Uterus (tissue), 4 donors: ENCODE results near the gene PODNL1. TPM values are rescaled to one million over a fixed set of nuclear protein-coding genes. Genes with fewer than 3 reads are reported as not detected.
A peak's percentile ranks its signal among the peaks of the same experiment; 100 is the strongest.

ENCODE experiments used
- DNase-seq, 2 donors: peaks; one replicate each; pipeline ENCODE4 v3.0.0-alpha.2; 2019 to 2020
- H3K27ac ChIP-seq, 2 donors: fragments of 200-600 bp; sonication (generic); 1 replicate in 1 of 2; 2 replicates in 1 of 2; pipeline ENCODE4 v1.5.1; 2016 to 2018
- H3K27me3 ChIP-seq, 2 donors: fragments of 200-600 bp; sonication (generic); one replicate each; pipeline ENCODE4 v1.5.1; 2018 to 2019; ENCODE audit warnings: control low read depth in 1 of 2
- H3K36me3 ChIP-seq, 2 donors: fragments of 200-600 bp; sonication (generic); one replicate each; pipeline ENCODE4 v1.5.1; 2019; ENCODE audit warnings: control low read depth in 1 of 2
- H3K4me1 ChIP-seq, 2 donors: fragments of 200-600 bp; sonication (generic); one replicate each; pipeline ENCODE4 v1.5.1; 2018 to 2019; ENCODE audit warnings: control low read depth in 1 of 2
- H3K4me3 ChIP-seq, 2 donors: fragments of 200-600 bp; sonication (generic); 1 replicate in 1 of 2; 2 replicates in 1 of 2; pipeline ENCODE4 v1.5.1; 2018 to 2019; ENCODE audit warnings: mild to moderate bottlenecking in 1 of 2
- H3K9me3 ChIP-seq, 2 donors: fragments of 200-600 bp; sonication (generic); one replicate each; pipeline ENCODE4 v1.5.1; 2019; ENCODE audit warnings: control low read depth in 1 of 2
- POLR2A ChIP-seq, 2 donors: fragments of 450-650 bp; IDR thresholded peaks; one replicate each; pipeline ENCODE4 v1.6.1; 2016; ENCODE audit warnings: antibody characterized with exemption in 2 of 2, mild to moderate bottlenecking in 1 of 2, moderate library complexity in 1 of 2
- intact Hi-C: fragments of 100-400 bp; cut with DNase I; formaldehyde crosslinking; loops from one replicate; pipeline ENCODE4 v1.15.1; 2023; ENCODE audit warnings: low total_unique reads
- total RNA-seq, 4 donors: library from RNA; depleted of rRNA in 3 of 4; stranded (reverse); fragments of >200 nt in 3 of 4; gene quantifications; one replicate each; pipeline versions ENCODE4 v1.1.0 to v1.2.4, GENCODE V29; 2014 to 2023
- TF ChIP-seq, protein P1 (sequence below), 4 experiments: fragments of 200-600 bp in 2 of 4; fragments of 450-650 bp in 2 of 4; sonication (generic) in 2 of 4; IDR thresholded peaks; one replicate each; pipeline ENCODE4 v1.5.1; 2016 to 2019; ENCODE audit warnings: antibody characterized with exemption in 4 of 4, mild to moderate bottlenecking in 2 of 4, moderate library complexity in 1 of 4
- donor health status: DM: yes; HTN: yes; CAD: no.

The PODNL1 gene
- total RNA-seq, 4 donors from 2014 or later = 0.55 to 0.98 TPM; not detected in 2

DNA sequence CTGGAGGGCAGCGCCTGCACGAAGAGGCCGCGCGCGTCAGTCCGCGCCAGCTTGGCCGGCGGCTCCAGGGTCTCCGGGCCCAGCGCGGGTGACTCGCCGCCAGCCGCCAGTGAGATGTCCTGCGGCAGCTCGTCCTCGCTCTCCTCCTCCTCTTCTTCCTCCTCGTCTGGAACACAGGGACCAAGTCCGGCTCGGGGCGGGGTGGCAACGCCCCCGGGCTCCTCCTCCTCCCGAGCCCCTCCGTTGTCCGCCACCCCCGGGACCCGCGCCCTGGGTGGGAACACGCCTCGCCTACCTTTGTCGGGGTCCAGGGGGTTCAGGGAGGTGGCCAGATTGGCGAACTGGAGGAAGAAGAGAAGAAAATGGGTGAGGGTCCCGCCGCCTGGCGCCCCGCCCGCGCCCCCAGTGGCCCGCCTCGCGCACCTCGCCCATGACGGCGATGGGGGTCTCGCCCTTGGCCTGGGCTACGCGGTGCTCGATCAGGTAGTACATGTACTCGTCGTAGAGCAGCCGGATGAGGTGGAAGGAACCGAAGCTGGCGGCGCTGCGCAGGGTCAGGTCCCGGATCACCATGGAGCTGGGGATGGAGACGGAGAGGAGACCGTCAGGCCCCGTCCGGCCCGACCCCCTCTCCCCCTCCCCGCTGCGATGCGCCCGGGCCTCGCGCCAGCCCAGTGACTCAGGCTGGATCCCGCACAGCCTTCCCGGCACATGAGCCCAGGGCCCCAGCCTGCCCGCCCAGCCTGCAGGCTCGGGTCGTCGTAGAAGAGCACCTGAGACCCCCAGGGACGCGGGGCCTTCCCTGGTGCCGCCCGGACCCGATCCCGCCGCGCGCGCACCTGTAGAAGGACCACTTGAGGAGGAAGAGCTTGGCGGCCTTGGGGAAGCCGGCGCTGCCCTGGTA lies 24.7 kb upstream of the PODNL1 start:
- H3K9me3 ChIP-seq = no peaks in the 10 kb centered on the region
- H3K4me3 ChIP-seq = peak overlapping the region; percentile 24 to 26
- intact Hi-C loops = no loop called here
- H3K27me3 ChIP-seq = no peaks in the 10 kb centered on the region
- H3K36me3 ChIP-seq = no peaks in the 10 kb centered on the region
- H3K27ac ChIP-seq = peak overlapping the region; percentile 44 to 49
- peaks cover 0 to 9% of the 10 kb centered on the region in 2 donors for H3K4me1 ChIP-seq
- TF ChIP-seq, protein P1, sequence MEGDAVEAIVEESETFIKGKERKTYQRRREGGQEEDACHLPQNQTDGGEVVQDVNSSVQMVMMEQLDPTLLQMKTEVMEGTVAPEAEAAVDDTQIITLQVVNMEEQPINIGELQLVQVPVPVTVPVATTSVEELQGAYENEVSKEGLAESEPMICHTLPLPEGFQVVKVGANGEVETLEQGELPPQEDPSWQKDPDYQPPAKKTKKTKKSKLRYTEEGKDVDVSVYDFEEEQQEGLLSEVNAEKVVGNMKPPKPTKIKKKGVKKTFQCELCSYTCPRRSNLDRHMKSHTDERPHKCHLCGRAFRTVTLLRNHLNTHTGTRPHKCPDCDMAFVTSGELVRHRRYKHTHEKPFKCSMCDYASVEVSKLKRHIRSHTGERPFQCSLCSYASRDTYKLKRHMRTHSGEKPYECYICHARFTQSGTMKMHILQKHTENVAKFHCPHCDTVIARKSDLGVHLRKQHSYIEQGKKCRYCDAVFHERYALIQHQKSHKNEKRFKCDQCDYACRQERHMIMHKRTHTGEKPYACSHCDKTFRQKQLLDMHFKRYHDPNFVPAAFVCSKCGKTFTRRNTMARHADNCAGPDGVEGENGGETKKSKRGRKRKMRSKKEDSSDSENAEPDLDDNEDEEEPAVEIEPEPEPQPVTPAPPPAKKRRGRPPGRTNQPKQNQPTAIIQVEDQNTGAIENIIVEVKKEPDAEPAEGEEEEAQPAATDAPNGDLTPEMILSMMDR (IDR thresholded peaks at IDR 0.05) = no peak
- no peak for TF ChIP-seq POLR2A (IDR thresholded peaks at IDR 0.05)
- peak; percentile 64 to 76 for DNase-seq

- H3K27ac ChIP-seq = peak overlapping the region; percentile 44 to 49
- H3K4me1 ChIP-seq = peaks cover 0 to 9% of the 10 kb centered on the region in 2 donors
- no peak for TF ChIP-seq POLR2A (IDR thresholded peaks at IDR 0.05)
- TF ChIP-seq, protein P1 (IDR thresholded peaks at IDR 0.05) = no peak
- H3K27me3 ChIP-seq = no peaks in the 10 kb centered on the region
- no peak for DNase-seq
- peak overlapping the region; percentile 24 to 26 for H3K4me3 ChIP-seq
- H3K36me3 ChIP-seq = no peaks in the 10 kb centered on the region
- intact Hi-C loops = no loop called here
- H3K9me3 ChIP-seq = no peaks in the 10 kb centered on the region
Measured at GRCh38 chr19:13961826-13962698, 23.8 kb upstream of the PODNL1 start.

DNA sequence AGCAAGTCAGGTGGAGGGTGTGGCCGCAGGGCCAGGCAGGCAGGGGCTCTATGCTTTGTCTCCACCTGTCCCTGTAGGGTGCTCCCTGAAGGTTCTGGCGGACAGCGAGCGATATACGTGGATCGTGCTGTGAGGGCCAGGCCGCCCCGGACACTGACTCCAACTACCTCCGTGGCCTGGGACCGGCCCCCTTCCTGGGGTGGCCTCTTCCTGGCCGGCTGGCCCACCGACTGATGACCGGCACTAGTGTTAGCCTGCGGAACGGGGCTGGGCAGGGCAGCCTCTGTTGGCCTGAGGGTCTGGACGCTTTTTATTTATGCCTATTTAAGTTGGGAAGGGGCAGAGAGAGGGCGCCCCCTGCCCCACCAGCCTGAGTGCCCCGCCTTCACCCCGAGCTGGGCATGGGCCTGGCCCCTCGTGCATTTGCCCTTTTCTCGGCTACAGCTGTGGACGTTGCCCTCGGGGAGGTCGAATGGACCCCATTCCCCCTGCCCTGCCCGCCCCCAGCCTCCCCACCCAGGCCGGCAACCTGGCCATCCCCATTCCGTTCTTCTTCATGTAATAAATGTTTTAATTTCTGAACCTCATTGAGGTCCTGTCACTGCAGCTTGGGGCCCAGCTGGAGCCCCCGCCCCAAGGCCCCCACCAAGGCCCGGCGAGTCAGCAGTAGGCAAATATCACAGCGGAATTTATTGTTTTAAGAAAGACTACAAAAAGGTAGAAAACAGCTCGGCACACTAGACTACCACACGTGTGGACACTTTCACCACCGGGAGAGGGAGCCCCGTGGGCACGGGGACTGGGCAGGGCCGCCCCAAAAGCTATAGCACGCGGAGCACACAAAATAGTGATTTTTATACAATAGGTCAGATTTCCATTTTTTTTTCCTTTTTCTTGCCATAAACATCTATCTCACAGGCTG lies 22.9 kb upstream of the PODNL1 start:
- Histone ChIP-seq H3K27ac (no peak overlapping the region), H3K9me3 (no peaks in the 10 kb centered on the region), H3K4me3 (no peak overlapping the region), H3K27me3 (no peaks in the 10 kb centered on the region), H3K36me3 (no peaks in the 10 kb centered on the region), H3K4me1 (peaks cover 0 to 9% of the 10 kb centered on the region in 2 donors)
- DNase-seq = no peak
- TF ChIP-seq, protein P1 (IDR thresholded peaks at IDR 0.05) = no peak
- no peak for TF ChIP-seq POLR2A (IDR thresholded peaks at IDR 0.05)
- intact Hi-C loops = no loop called here

DNA sequence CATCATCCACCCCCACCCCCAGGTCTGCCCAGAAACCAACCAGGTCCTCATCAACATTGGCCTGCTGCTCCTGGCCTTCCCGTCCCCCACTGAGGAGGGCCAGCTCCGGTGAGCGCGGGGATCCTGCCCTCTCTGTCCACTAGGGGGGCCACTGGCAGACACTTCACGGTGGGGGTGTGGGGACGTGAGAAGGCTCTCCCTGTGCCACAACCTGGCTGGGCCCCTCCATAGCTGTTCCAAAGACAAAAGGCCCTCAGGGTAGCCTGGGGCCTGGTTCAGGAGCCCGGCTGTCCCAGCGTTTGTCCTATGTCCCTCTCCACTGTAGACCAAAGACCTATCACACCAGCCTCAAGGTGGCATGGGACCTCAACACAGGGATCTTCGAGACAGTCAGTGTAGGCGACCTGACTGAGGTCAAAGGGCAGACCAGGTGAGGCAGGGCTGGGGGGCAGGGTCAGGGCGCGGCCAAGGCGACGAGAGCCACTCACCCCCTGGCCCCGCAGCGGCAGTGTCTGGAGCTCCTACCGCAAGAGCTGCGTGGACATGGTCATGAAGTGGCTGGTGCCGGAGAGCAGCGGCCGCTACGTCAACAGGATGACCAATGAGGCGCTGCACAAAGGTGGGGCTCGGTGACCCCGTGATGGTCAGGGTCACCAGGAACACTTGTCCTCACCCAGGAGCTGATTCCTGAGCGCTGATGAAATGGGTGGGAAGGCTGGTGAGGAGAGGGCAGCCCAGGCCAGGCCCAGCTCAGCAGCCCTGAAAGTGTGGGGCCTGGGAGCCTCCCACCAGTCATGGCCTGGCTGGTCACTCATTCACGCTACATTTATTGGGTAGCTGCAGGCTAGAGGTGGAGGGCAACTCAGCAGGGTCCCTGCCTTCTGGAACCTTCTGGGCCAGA lies 22.0 kb upstream of the PODNL1 start:
- intact Hi-C loops = no loop called here

More for the DNA sequence above, 22.0 kb upstream of the PODNL1 start:
- no peak for DNase-seq
- Histone ChIP-seq H3K4me3 (no peak overlapping the region), H3K9me3 (no peaks in the 10 kb centered on the region), H3K36me3 (no peaks in the 10 kb centered on the region), H3K4me1 (peaks cover 0 to 9% of the 10 kb centered on the region in 2 donors), H3K27ac (no peak overlapping the region), H3K27me3 (no peaks in the 10 kb centered on the region)
- TF ChIP-seq POLR2A (IDR thresholded peaks at IDR 0.05) = no peak
- TF ChIP-seq, protein P1 (IDR thresholded peaks at IDR 0.05) = no peak
